GM18909 (cell line): ENCODE results near the gene ZNF12.
"Not testable (repeated sequence)": the region's sequence is repeated elsewhere in the genome, so short reads cannot be mapped to it uniquely, and the experiment has no call there.

Experiments
- ATAC-seq: cut with Tn5 transposase; IDR thresholded peaks from one replicate; pipeline ENCODE4 v1.9.1; 2021; ENCODE audit warnings: mild to moderate bottlenecking; ENCODE audit not compliant: unreplicated experiment, poor library complexity

The ZNF12 gene

GRCh38 chr7:6700793-6701192 lies 6.0 kb downstream of the ZNF12 start:
- ATAC-seq: no peak

GRCh38 chr7:6691609-6692106 lies 15.1 kb downstream of the ZNF12 start:
- ATAC-seq: no peak

GRCh38 chr7:6691103-6691502 lies 15.6 kb downstream of the ZNF12 start:
- no peak for ATAC-seq

GRCh38 chr7:6680146-6680545 lies 26.6 kb downstream of the ZNF12 start:
- ATAC-seq: no peak

GRCh38 chr7:6675807-6676405 lies 30.8 kb downstream of the ZNF12 start:
- no peak for ATAC-seq

GRCh38 chr7:6670851-6671250 lies 35.9 kb downstream of the ZNF12 start:
- not testable (repeated sequence) for ATAC-seq

- no peak for ATAC-seq
Observed at GRCh38 chr7:6658618-6659345, 48.0 kb downstream of the ZNF12 start.

- ATAC-seq: no peak
Observed at GRCh38 chr7:6656413-6656812, 50.3 kb downstream of the ZNF12 start.

GRCh38 chr7:6655636-6656385 lies 50.9 kb downstream of the ZNF12 start:
- ATAC-seq: no peak

GRCh38 chr7:6654842-6655610 lies 51.7 kb downstream of the ZNF12 start:
- ATAC-seq: no peak

- no peak for ATAC-seq
Observed at GRCh38 chr7:6654113-6654841, 52.5 kb downstream of the ZNF12 start.

- ATAC-seq: no peak
Observed at GRCh38 chr7:6653071-6654003, 53.4 kb downstream of the ZNF12 start.

- ATAC-seq: no peak
Observed at GRCh38 chr7:6652446-6653011, 54.2 kb downstream of the ZNF12 start.

- no peak for ATAC-seq
Observed at GRCh38 chr7:6651851-6652445, 54.8 kb downstream of the ZNF12 start.

- no peak for ATAC-seq
Observed at GRCh38 chr7:6650521-6651011, 56.2 kb downstream of the ZNF12 start.

GRCh38 chr7:6650086-6650485 lies 56.7 kb downstream of the ZNF12 start:
- no peak for ATAC-seq

GRCh38 chr7:6649241-6649961 lies 57.3 kb downstream of the ZNF12 start:
- no peak for ATAC-seq

GRCh38 chr7:6648815-6649104 lies 58.0 kb downstream of the ZNF12 start:
- no peak for ATAC-seq
